ENCODE measurements around the gene TMEM247.

TMEM247 gene

GRCh38 chr2:46458763-46459500 is 20.4 kb upstream of the TMEM247 start:
- no peaks in the 10 kb centered on the region for H3K36me3 ChIP-seq (ENCODE audit: insufficient read depth, low read length)
- H3K4me3 ChIP-seq (ENCODE audit: low read length), result no peak overlapping the region
- H3K9ac ChIP-seq (ENCODE audit: low read depth, low read length), result no peak overlapping the region
- no peaks in the 10 kb centered on the region for H3K9me3 ChIP-seq (ENCODE audit: insufficient read depth, low read depth, low read length)
- 89% methylated on average over 9 of the region's 9 CpGs for WGBS
- no peaks in the 10 kb centered on the region for H3K4me1 ChIP-seq (ENCODE audit: insufficient read depth, low read length)
- no peaks in the 10 kb centered on the region for H3K27me3 ChIP-seq (ENCODE audit: insufficient read depth, low read length)
- no peak overlapping the region for H3K27ac ChIP-seq (ENCODE audit: low read depth, low read length)

- no peak overlapping the region for H3K9ac ChIP-seq (ENCODE audit: low read depth, low read length)
- H3K4me1 ChIP-seq (ENCODE audit: insufficient read depth, low read length), result no peaks in the 10 kb centered on the region
- no peaks in the 10 kb centered on the region for H3K36me3 ChIP-seq (ENCODE audit: insufficient read depth, low read length)
- H3K27me3 ChIP-seq (ENCODE audit: insufficient read depth, low read length), result no peaks in the 10 kb centered on the region
- no peak overlapping the region for H3K27ac ChIP-seq (ENCODE audit: low read depth, low read length)
- no peak overlapping the region for H3K4me3 ChIP-seq (ENCODE audit: low read length)
- no peaks in the 10 kb centered on the region for H3K9me3 ChIP-seq (ENCODE audit: insufficient read depth, low read depth, low read length)
- WGBS, result 89% methylated on average over 5 of the region's 5 CpGs
Observed at GRCh38 chr2:46459694-46460093, 19.7 kb upstream of the TMEM247 start.

- H3K9ac ChIP-seq (ENCODE audit: low read depth, low read length), result no peak overlapping the region
- 92% methylated on average over 16 of the region's 16 CpGs for WGBS
- H3K36me3 ChIP-seq (ENCODE audit: insufficient read depth, low read length), result no peaks in the 10 kb centered on the region
- no peaks in the 10 kb centered on the region for H3K9me3 ChIP-seq (ENCODE audit: insufficient read depth, low read depth, low read length)
- no peak overlapping the region for H3K27ac ChIP-seq (ENCODE audit: low read depth, low read length)
- H3K4me3 ChIP-seq (ENCODE audit: low read length), result no peak overlapping the region
- H3K27me3 ChIP-seq (ENCODE audit: insufficient read depth, low read length), result no peaks in the 10 kb centered on the region
- no peaks in the 10 kb centered on the region for H3K4me1 ChIP-seq (ENCODE audit: insufficient read depth, low read length)
Observed at GRCh38 chr2:46460241-46460921, 19.0 kb upstream of the TMEM247 start.

GRCh38 chr2:46461011-46461674 is 18.2 kb upstream of the TMEM247 start:
- 50% methylated on average over 8 of the region's 8 CpGs for WGBS

GRCh38 chr2:46461709-46462171 is 17.6 kb upstream of the TMEM247 start:
- Histone ChIP-seq H3K9me3 (ENCODE audit: insufficient read depth, low read depth, low read length) (no peaks in the 10 kb centered on the region), H3K27ac (ENCODE audit: low read depth, low read length) (no peak overlapping the region), H3K4me1 (ENCODE audit: insufficient read depth, low read length) (no peaks in the 10 kb centered on the region), H3K27me3 (ENCODE audit: insufficient read depth, low read length) (no peaks in the 10 kb centered on the region), H3K36me3 (ENCODE audit: insufficient read depth, low read length) (no peaks in the 10 kb centered on the region), H3K9ac (ENCODE audit: low read depth, low read length) (no peak overlapping the region), H3K4me3 (ENCODE audit: low read length) (no peak overlapping the region)
- WGBS, result 56% methylated on average over 7 of the region's 7 CpGs

More at GRCh38 chr2:46461011-46461674, 18.2 kb upstream of the TMEM247 start:
- no peaks in the 10 kb centered on the region for H3K27me3 ChIP-seq (ENCODE audit: insufficient read depth, low read length)
- no peak overlapping the region for H3K27ac ChIP-seq (ENCODE audit: low read depth, low read length)
- no peak overlapping the region for H3K9ac ChIP-seq (ENCODE audit: low read depth, low read length)
- no peaks in the 10 kb centered on the region for H3K36me3 ChIP-seq (ENCODE audit: insufficient read depth, low read length)
- no peak overlapping the region for H3K4me3 ChIP-seq (ENCODE audit: low read length)
- no peaks in the 10 kb centered on the region for H3K9me3 ChIP-seq (ENCODE audit: insufficient read depth, low read depth, low read length)
- no peaks in the 10 kb centered on the region for H3K4me1 ChIP-seq (ENCODE audit: insufficient read depth, low read length)

GRCh38 chr2:46462936-46463335 is 16.4 kb upstream of the TMEM247 start:
- 90% methylated on average over 3 of the region's 3 CpGs for WGBS
- Histone ChIP-seq H3K36me3 (ENCODE audit: insufficient read depth, low read length) (no peaks in the 10 kb centered on the region), H3K27ac (ENCODE audit: low read depth, low read length) (no peak overlapping the region), H3K4me1 (ENCODE audit: insufficient read depth, low read length) (no peaks in the 10 kb centered on the region), H3K9me3 (ENCODE audit: insufficient read depth, low read depth, low read length) (no peaks in the 10 kb centered on the region), H3K9ac (ENCODE audit: low read depth, low read length) (no peak overlapping the region), H3K4me3 (ENCODE audit: low read length) (no peak overlapping the region), H3K27me3 (ENCODE audit: insufficient read depth, low read length) (no peaks in the 10 kb centered on the region)

- 91% methylated on average over 6 of the region's 6 CpGs for WGBS
- Histone ChIP-seq H3K9ac (ENCODE audit: low read depth, low read length) (no peak overlapping the region), H3K9me3 (ENCODE audit: insufficient read depth, low read depth, low read length) (no peaks in the 10 kb centered on the region), H3K36me3 (ENCODE audit: insufficient read depth, low read length) (no peaks in the 10 kb centered on the region), H3K27me3 (ENCODE audit: insufficient read depth, low read length) (no peaks in the 10 kb centered on the region), H3K4me1 (ENCODE audit: insufficient read depth, low read length) (no peaks in the 10 kb centered on the region), H3K4me3 (ENCODE audit: low read length) (no peak overlapping the region), H3K27ac (ENCODE audit: low read depth, low read length) (no peak overlapping the region)
Observed at GRCh38 chr2:46469116-46469515, 10.2 kb upstream of the TMEM247 start.

- no peak overlapping the region for H3K4me3 ChIP-seq (ENCODE audit: low read length)
- no peaks in the 10 kb centered on the region for H3K9me3 ChIP-seq (ENCODE audit: insufficient read depth, low read depth, low read length)
- 92% methylated on average over 2 of the region's 2 CpGs for WGBS
- no peaks in the 10 kb centered on the region for H3K36me3 ChIP-seq (ENCODE audit: insufficient read depth, low read length)
- no peak overlapping the region for H3K9ac ChIP-seq (ENCODE audit: low read depth, low read length)
- no peak overlapping the region for H3K27ac ChIP-seq (ENCODE audit: low read depth, low read length)
- H3K4me1 ChIP-seq (ENCODE audit: insufficient read depth, low read length), result no peaks in the 10 kb centered on the region
- H3K27me3 ChIP-seq (ENCODE audit: insufficient read depth, low read length), result no peaks in the 10 kb centered on the region
Observed at GRCh38 chr2:46469700-46470099, 9.7 kb upstream of the TMEM247 start.

- Histone ChIP-seq H3K9me3 (ENCODE audit: insufficient read depth, low read depth, low read length) (no peaks in the 10 kb centered on the region), H3K4me3 (ENCODE audit: low read length) (no peak overlapping the region), H3K36me3 (ENCODE audit: insufficient read depth, low read length) (no peaks in the 10 kb centered on the region), H3K27me3 (ENCODE audit: insufficient read depth, low read length) (no peaks in the 10 kb centered on the region), H3K27ac (ENCODE audit: low read depth, low read length) (no peak overlapping the region), H3K4me1 (ENCODE audit: insufficient read depth, low read length) (no peaks in the 10 kb centered on the region), H3K9ac (ENCODE audit: low read depth, low read length) (no peak overlapping the region)
- 90% methylated on average over 7 of the region's 7 CpGs for WGBS
Observed at GRCh38 chr2:46470114-46470628, 9.2 kb upstream of the TMEM247 start.

- Histone ChIP-seq H3K9ac (ENCODE audit: low read depth, low read length) (no peak overlapping the region), H3K4me1 (ENCODE audit: insufficient read depth, low read length) (no peaks in the 10 kb centered on the region), H3K36me3 (ENCODE audit: insufficient read depth, low read length) (no peaks in the 10 kb centered on the region), H3K27me3 (ENCODE audit: insufficient read depth, low read length) (no peaks in the 10 kb centered on the region), H3K4me3 (ENCODE audit: low read length) (no peak overlapping the region), H3K9me3 (ENCODE audit: insufficient read depth, low read depth, low read length) (no peaks in the 10 kb centered on the region), H3K27ac (ENCODE audit: low read depth, low read length) (no peak overlapping the region)
- WGBS, result 89% methylated on average over 4 of the region's 5 CpGs
Observed at GRCh38 chr2:46471019-46471583, 8.3 kb upstream of the TMEM247 start.

- WGBS, result 100% methylated on average over 1 of the region's 1 CpG
- Histone ChIP-seq H3K4me3 (ENCODE audit: low read length) (no peak overlapping the region), H3K9me3 (ENCODE audit: insufficient read depth, low read depth, low read length) (no peaks in the 10 kb centered on the region), H3K27me3 (ENCODE audit: insufficient read depth, low read length) (no peaks in the 10 kb centered on the region), H3K27ac (ENCODE audit: low read depth, low read length) (no peak overlapping the region), H3K4me1 (ENCODE audit: insufficient read depth, low read length) (no peaks in the 10 kb centered on the region), H3K36me3 (ENCODE audit: insufficient read depth, low read length) (no peaks in the 10 kb centered on the region), H3K9ac (ENCODE audit: low read depth, low read length) (no peak overlapping the region)
Observed at GRCh38 chr2:46471697-46472096, 7.7 kb upstream of the TMEM247 start.

Measured in HUES64 (cell line).